Measurements from ENCODE around the gene CDYL.

The CDYL gene

DNA sequence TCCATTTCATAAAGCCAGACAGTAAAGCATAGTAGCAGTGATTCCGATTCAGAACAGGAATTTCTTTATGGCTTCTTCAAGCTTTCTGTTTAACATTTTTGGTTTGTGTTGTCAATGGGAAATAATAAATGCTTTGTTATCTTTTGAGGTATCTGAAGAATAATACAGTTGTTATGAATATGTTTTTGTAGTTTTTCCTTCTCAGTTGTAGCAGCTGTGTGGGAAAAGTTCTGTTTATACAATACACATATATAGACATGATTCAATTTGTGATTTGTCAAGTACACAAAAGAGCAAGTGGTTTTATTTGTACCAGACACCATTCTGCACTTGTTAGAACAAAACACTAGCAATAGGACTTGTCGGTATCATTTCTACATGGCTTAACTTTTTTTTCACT, 96.6 kb downstream of the CDYL start:
- DNase-seq (ENCODE audit: low read depth): no peak
- TF ChIP-seq, protein P1, sequence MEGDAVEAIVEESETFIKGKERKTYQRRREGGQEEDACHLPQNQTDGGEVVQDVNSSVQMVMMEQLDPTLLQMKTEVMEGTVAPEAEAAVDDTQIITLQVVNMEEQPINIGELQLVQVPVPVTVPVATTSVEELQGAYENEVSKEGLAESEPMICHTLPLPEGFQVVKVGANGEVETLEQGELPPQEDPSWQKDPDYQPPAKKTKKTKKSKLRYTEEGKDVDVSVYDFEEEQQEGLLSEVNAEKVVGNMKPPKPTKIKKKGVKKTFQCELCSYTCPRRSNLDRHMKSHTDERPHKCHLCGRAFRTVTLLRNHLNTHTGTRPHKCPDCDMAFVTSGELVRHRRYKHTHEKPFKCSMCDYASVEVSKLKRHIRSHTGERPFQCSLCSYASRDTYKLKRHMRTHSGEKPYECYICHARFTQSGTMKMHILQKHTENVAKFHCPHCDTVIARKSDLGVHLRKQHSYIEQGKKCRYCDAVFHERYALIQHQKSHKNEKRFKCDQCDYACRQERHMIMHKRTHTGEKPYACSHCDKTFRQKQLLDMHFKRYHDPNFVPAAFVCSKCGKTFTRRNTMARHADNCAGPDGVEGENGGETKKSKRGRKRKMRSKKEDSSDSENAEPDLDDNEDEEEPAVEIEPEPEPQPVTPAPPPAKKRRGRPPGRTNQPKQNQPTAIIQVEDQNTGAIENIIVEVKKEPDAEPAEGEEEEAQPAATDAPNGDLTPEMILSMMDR (IDR thresholded peaks at IDR 0.05; ENCODE audit: low read length, missing control alignments): no peak
- no peak overlapping the region for H3K4me3 ChIP-seq (replicated peaks; ENCODE audit: low read depth, low read length)

DNA sequence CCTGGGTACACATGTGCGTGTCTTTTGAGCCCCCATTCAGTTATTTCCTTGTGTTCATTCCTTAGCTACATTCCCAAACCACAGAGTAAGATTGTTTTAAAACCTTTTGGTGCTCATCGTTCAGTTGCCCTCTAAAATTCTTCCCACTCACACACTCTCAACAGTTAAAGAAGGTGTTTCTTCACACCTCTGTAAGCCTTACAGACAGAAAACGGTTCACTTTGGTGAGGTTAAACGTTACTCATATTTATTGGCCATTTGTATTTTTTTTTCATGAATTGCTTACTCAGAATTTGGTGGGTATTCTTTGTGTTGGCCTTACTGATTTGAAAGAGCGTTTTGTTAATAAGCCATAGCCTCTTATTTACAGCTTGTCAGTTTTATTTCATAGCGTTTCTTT, 97.7 kb downstream of the CDYL start:
- H3K4me3 ChIP-seq (replicated peaks; ENCODE audit: low read depth, low read length): no peak overlapping the region
- no peak for DNase-seq (ENCODE audit: low read depth)
- TF ChIP-seq, protein P1 (IDR thresholded peaks at IDR 0.05; ENCODE audit: low read length, missing control alignments): no peak

DNA sequence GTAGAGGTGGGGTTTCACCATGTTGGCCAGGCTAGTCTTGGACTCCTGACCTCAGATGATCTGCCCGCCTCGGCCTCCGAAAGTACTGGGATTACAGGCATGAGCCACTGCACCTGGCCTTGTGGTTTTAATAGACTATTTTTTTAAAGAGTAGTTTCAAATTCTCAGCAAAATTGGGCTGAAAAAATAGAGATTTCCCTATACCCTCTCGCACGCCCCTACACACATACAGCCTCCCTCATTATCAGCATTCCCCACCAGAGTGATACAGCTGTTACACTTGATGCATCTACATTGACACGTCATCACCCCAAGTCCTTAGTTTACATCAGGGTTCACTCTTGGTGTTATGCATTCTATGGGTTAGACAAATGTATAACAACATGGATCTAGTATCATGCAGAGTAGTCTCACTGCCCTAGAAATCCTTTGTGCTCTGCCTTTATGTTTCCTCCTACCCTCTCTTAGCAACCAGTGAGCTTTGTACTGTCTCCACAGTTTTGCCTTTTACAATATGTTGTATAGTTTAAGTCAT, 103.6 kb downstream of the CDYL start:
- TF ChIP-seq, protein P1 (IDR thresholded peaks at IDR 0.05; ENCODE audit: low read length, missing control alignments): no peak
- no peak overlapping the region for H3K4me3 ChIP-seq (replicated peaks; ENCODE audit: low read depth, low read length)
- no peak for DNase-seq (ENCODE audit: low read depth)

DNA sequence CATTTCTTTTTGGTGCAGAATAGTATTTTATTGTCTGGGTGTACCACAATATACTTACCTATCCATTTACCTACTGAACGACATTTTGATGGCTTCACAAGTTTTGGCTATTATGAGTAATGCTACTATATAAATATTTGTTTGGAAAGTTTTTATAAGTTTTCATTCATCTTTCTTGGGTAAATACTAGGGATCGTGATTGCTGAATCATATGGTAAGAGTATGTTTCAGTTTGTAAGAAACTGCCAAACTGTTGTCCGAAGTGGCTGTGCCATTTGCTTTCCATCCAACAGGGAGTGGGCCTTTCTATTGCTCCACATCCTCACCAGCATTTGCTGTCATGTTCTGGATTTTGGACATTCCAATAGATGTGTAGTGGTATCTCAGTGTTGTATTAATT, 104.2 kb downstream of the CDYL start:
- no peak overlapping the region for H3K4me3 ChIP-seq (replicated peaks; ENCODE audit: low read depth, low read length)
- TF ChIP-seq, protein P1 (IDR thresholded peaks at IDR 0.05; ENCODE audit: low read length, missing control alignments): no peak
- no peak for DNase-seq (ENCODE audit: low read depth)

- DNase-seq (ENCODE audit: low read depth): no peak
- TF ChIP-seq, protein P1 (IDR thresholded peaks at IDR 0.05; ENCODE audit: low read length, missing control alignments): no peak
- no peak overlapping the region for H3K4me3 ChIP-seq (replicated peaks; ENCODE audit: low read depth, low read length)
These were observed 107.1 kb downstream of the CDYL start for GRCh38 chr6:4883298-4883697.

DNA sequence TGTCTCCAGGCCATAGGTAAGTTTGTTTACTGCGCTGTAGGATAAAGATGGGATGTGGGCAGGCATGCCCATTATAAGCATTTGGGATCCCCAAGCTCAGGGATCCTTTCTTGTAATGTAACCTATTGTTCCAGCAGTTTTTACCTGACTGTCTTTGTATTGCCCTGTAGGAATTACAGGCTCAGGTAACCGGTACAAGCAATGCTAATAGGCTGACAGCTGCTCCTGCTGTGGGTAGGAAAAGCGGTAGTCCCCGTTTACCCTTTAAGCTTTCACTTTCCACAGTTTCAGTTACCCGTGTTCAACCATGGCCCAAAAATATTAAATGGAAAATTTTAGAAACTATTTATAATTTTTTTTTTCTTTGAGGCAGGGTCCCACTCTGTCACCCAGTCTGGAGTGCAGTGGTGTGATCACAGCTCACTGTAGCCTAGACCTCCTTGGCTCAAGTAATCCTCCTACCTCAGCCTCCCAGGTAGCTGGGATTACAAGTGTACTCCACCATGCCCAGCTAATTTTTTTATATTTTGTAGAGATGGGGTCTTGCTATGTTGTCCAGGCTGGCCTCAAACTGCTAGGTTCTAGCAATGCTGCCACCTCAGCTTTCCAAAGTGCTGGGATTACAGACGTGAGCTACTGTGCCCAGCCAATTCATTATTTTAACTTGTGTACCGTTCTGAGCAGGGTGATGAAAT, 108.6 kb downstream of the CDYL start:
- TF ChIP-seq, protein P1 (IDR thresholded peaks at IDR 0.05; ENCODE audit: low read length, missing control alignments): no peak
- no peak for DNase-seq (ENCODE audit: low read depth)
- H3K4me3 ChIP-seq (replicated peaks; ENCODE audit: low read depth, low read length): no peak overlapping the region

Data from fibroblast of pulmonary artery (primary cell).